AG10803 (cell line): ENCODE data around the gene PDCD4.

Experiments used
- DNase-seq: peaks from one replicate; pipeline ENCODE4 v3.0.0; 2010; ENCODE audit warnings: low read depth
- H3K4me3 ChIP-seq: 2 replicates; pipeline ENCODE4 v1.5.1; 2011; ENCODE audit warnings: mild to moderate bottlenecking, low read length, control low read depth
- TF ChIP-seq, protein P1 (sequence below): conservative IDR thresholded peaks from 2 replicates; pipeline ENCODE4 v1.5.1; 2011; ENCODE audit warnings: mild to moderate bottlenecking, low read length, control low read depth, inconsistent platforms

Gene PDCD4

DNA sequence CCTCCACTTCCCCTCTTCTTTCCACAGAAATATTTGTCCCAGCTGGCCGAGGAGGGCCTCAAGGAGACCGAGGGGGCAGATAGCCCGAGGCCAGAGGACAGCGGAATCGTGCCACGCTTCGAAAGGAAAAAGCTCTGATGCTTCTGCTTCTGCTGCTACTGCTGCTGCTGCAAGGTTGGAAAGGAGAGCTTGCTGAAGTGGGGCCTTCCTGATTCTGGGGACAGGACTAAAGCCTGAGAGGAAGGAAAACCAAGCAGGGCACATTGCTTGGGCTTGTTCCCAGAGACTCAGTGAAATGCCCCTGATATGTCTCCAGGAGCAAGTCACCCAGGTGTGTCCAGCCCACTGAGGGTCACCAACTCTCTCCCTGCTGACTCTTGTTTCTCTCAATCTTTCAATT lies 35.9 kb upstream of the PDCD4 start:
- DNase-seq: no peak
- TF ChIP-seq, protein P1, sequence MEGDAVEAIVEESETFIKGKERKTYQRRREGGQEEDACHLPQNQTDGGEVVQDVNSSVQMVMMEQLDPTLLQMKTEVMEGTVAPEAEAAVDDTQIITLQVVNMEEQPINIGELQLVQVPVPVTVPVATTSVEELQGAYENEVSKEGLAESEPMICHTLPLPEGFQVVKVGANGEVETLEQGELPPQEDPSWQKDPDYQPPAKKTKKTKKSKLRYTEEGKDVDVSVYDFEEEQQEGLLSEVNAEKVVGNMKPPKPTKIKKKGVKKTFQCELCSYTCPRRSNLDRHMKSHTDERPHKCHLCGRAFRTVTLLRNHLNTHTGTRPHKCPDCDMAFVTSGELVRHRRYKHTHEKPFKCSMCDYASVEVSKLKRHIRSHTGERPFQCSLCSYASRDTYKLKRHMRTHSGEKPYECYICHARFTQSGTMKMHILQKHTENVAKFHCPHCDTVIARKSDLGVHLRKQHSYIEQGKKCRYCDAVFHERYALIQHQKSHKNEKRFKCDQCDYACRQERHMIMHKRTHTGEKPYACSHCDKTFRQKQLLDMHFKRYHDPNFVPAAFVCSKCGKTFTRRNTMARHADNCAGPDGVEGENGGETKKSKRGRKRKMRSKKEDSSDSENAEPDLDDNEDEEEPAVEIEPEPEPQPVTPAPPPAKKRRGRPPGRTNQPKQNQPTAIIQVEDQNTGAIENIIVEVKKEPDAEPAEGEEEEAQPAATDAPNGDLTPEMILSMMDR: no peak
- no peak overlapping the region for H3K4me3 ChIP-seq

DNA sequence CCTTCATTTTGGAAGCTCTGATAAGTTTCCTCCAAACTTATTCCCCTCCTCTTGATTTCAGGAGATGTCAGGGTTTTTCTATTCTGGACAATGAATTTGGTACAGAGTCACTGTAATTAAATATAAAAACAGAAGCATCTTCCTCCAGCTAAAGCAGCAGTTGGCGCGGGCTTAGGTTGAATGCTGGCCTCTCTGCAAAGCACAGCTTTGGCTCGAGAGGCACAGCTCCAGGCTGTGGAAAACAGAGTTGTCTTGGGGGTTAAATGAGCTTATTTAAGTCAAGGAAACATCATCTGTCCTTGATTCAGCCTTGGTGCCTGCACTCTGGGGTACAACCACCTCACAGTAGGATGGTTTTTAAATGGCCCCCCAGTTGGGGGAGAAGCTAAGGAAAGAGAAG lies 35.0 kb upstream of the PDCD4 start:
- no peak for DNase-seq
- TF ChIP-seq, protein P1: no peak
- H3K4me3 ChIP-seq: no peak overlapping the region

DNA sequence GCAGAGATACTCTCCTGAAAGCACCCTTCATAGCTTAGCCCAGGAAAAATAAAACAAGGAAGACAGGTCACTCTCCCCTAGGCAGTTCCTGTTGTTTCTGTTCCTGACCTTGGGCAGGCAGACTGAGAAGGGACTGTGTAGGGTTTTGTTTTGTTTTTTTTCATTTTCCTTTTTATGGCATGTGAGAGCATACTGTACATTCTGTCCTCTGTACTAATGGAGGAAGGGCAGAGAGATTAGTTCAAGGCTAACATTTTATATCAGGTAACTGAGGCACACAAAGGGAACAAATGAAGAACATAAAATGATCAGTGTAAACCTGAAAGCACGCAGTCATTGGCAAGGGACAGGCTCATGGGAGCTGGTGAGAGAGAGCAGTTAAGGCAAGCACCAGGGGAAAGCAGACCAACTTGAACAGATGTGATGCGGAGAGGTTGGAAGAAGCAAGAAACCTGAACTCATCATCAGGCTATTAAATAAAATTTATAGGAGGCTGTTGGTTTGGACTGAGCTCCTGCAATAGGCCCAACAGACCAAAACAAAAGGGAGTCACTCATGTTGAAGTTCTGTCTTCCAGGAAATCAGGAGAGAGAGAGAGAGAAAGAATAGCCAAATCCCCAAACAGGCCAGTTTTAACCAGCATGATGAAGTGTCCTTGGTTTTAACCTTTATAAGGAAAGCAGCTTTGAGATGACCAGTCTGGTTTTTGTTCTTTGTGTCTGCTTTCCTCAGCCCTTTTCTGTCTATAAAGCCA lies 34.1 kb upstream of the PDCD4 start:
- no peak for DNase-seq
- no peak overlapping the region for H3K4me3 ChIP-seq
- TF ChIP-seq, protein P1: no peak

DNA sequence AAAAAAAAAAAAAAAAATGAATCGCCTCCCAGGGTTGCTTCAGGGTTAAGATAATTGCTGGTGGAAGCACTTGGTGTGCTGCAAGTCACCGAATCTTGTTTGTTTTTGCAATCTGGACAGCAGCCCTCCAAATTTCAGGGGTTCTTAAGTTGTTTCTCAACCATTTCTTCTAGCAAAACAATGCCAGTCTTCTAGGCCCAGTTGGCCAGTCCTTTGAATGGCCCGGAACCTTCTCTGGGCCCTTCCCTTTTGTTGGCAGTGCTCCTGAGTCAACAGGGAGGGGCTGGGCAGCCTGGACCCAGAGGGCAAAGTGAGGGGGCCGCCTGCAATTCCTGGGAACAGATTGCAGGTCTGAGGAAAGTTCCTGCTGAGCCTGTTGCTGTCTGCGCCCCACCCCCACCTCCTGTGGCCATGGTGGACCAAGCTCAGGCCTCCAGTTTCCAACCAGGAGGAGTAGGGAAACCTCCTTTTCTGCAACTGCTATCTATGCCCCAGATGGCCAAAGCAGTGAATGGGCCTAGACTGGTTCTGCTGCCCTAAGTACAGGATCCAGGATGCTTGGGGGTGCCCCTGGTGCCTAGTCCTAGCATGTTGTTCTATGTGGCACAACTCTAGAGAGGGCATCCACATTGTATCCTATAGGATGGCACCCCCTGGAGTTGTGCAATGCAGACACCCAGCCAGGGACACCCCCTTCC lies 31.4 kb upstream of the PDCD4 start:
- TF ChIP-seq, protein P1: no peak
- no peak for DNase-seq
- no peak overlapping the region for H3K4me3 ChIP-seq

DNA sequence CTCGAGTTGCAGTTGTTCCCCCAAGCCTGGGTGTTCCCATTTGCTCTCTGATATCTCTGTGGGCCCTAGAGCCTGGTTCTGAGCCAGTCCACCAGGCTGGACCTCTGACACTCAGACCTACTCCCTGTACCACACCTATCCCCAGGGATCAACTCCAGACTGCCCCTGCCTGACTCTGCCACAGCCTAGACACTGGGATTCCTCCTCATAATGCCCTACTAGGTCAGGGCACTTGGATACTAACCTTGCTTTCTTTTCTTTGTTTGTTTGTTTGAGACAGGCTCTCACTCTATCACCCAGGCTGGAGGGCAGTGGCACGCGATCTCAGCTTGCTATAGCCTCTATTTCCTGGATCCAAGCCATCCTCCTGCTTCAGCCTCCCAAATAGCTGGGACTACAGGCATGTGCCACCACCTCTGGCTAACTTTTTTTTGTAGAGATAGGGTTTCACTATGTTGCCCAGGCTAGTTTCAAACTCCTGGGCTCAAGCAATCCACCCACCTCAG lies 30.8 kb upstream of the PDCD4 start:
- TF ChIP-seq, protein P1: no peak
- H3K4me3 ChIP-seq: no peak overlapping the region
- no peak for DNase-seq

DNA sequence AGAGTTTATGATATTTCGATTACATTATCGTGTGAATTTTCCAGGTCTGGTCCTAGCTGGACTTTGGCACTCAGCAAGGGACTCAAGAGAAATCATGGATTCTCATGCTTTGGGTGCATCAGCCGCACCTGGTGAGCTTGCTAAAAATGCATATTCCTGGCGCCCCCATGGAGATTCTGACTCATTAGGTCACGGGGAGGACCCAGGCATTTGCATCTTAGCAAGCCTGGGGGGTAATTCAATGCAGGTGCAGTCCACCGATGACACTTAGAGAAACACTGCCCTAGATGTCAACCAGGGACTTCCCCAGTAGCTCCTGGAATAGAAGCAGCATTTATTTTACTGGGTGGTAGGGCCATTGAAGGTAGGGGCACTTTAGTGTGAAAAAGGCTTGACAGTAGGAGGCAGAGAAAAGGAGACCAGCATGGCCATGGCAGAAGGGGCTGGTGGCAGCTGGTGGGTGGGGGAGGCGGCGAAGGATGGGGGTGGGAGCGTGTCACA lies 29.9 kb upstream of the PDCD4 start:
- no peak overlapping the region for H3K4me3 ChIP-seq
- TF ChIP-seq, protein P1: no peak
- no peak for DNase-seq
